K562 (cell line): Measurements from ENCODE around the gene ST3GAL3. TPM values are rescaled to one million over a fixed set of nuclear protein-coding genes. Genes with fewer than 3 reads are reported as not detected.

Experiments
- CBX3 ChIP-seq, 2 experiments: IDR thresholded peaks; 1 replicate in 1 of 2; 2 replicates in 1 of 2; pipeline ENCODE4 v1.6.1; 2012; ENCODE audit warnings: inconsistent platforms in 2 of 2, low read length in 2 of 2, borderline replicate concordance in 1 of 2, control low read depth in 1 of 2
- GABPA ChIP-seq: fragments of 200-800 bp; sonication (Bioruptor generic); conservative IDR thresholded peaks from 2 replicates; pipeline ENCODE4 v1.6.1; 2016; ENCODE audit warnings: low read depth, missing genetic modification characterization, missing compliant biosample characterization
- GATAD2A ChIP-seq: fragments of 450-650 bp; IDR thresholded peaks from 2 replicates; pipeline ENCODE4 v1.6.1; 2017
- MAFK ChIP-seq: IDR thresholded peaks from 2 replicates; pipeline ENCODE4 v1.6.1; 2011; ENCODE audit warnings: low read length, improper control_type of control experiment
- NFXL1 ChIP-seq: fragments of 450-650 bp; formaldehyde crosslinking; IDR thresholded peaks from 2 replicates; pipeline ENCODE4 v1.4.0; 2021; ENCODE audit warnings: mild to moderate bottlenecking
- NR2C1 ChIP-seq, 2 experiments: fragments of 450-650 bp; IDR thresholded peaks; 2 replicates each; pipeline ENCODE4 v1.6.1; 2017; ENCODE audit warnings: mild to moderate bottlenecking in 2 of 2, antibody characterized with exemption in 1 of 2, inconsistent platforms in 1 of 2, missing compliant biosample characterization in 1 of 2, missing genetic modification characterization in 1 of 2
- RBM25 ChIP-seq: fragments of 200-400 bp; formaldehyde crosslinking; IDR thresholded peaks from 2 replicates; pipeline ENCODE4 v1.6.1; 2018; ENCODE audit warnings: low read length, low read depth, moderate library complexity; ENCODE audit not compliant: severe bottlenecking
- RNF2 ChIP-seq: sonication (generic); IDR thresholded peaks from 2 replicates; pipeline ENCODE4 v1.6.1; 2016
- SMAD4 ChIP-seq: fragments of 250-450 bp; sonication (Bioruptor Pico); conservative IDR thresholded peaks from 2 replicates; pipeline ENCODE4 v1.8.0; 2021; ENCODE audit warnings: inconsistent platforms, mild to moderate bottlenecking, moderate library complexity
- SP1 ChIP-seq: sonication (generic); formaldehyde crosslinking; IDR thresholded peaks from 2 replicates; pipeline ENCODE4 v1.8.1; 2022; ENCODE audit warnings: mild to moderate bottlenecking, missing genetic modification reagents
- ZC3H4 ChIP-seq: sonication (generic); formaldehyde crosslinking; IDR thresholded peaks from 2 replicates; pipeline ENCODE4 v1.9.0; 2021; ENCODE audit warnings: missing genetic modification reagents, borderline replicate concordance
- ZNF23 ChIP-seq: fragments of 250-450 bp; sonication (Bioruptor Pico); IDR thresholded peaks from 2 replicates; pipeline ENCODE4 v1.4.0; 2020; ENCODE audit warnings: mild to moderate bottlenecking
- ZNF384 ChIP-seq: IDR thresholded peaks from 2 replicates; pipeline ENCODE4 v1.6.1; 2012; ENCODE audit warnings: low read depth, low read length, improper control_type of control experiment
- polyA plus RNA-seq, 8 experiments: library from polyadenylated mRNA; depleted of rRNA in 4 of 8; stranded (reverse) in 5 of 8; unstranded in 3 of 8; fragments of >200 nt; fragmentation: Nextera tagmentation in 2 of 8; fragmentation: Illumina TruSeq in 1 of 8; extraction: Ambion mirVana in 2 of 8; extraction: Trizol in 1 of 8; gene quantifications; 2 replicates each; pipeline versions ENCODE4 v1.2.1 to v1.2.3, GENCODE V29; 2011 to 2014; ENCODE audit warnings: inconsistent platforms in 1 of 8, missing spikeins in 1 of 8
- total RNA-seq, 7 experiments: library from RNA; depleted of rRNA in 6 of 7; stranded (reverse); fragments of >200 nt in 6 of 7; fragmentation: Illumina TruSeq in 2 of 7; extraction: Trizol in 2 of 7; gene quantifications; 2 replicates each; pipeline versions ENCODE4 v1.2.1 to v1.2.3, GENCODE V29; 2011 to 2021; ENCODE audit warnings: low replicate concordance in 1 of 7
- TF ChIP-seq, protein P1 (sequence below), 2 experiments: fragments of 450-650 bp; conservative IDR thresholded peaks; 2 replicates each; pipeline ENCODE4 v1.6.1; 2017; ENCODE audit warnings: mild to moderate bottlenecking in 2 of 2, moderate library complexity in 2 of 2
- TF ChIP-seq, protein P2 (sequence below): fragments of 450-650 bp; IDR thresholded peaks from 2 replicates; pipeline ENCODE4 v1.6.1; 2016
- TF ChIP-seq, protein P3 (sequence below): fragments of 450-650 bp; IDR thresholded peaks from 2 replicates; pipeline ENCODE4 v1.6.1; 2016; ENCODE audit warnings: antibody characterized with exemption
- TF ChIP-seq, protein P4 (sequence below): fragments of 450-650 bp; formaldehyde crosslinking; conservative IDR thresholded peaks from 2 replicates; pipeline ENCODE4 v1.4.0; 2022; ENCODE audit warnings: mild to moderate bottlenecking, missing genetic modification characterization
- TF ChIP-seq, protein P5 (sequence below): sonication (generic); formaldehyde crosslinking; IDR thresholded peaks from 2 replicates; pipeline ENCODE4 v1.8.0; 2023; ENCODE audit warnings: mild to moderate bottlenecking, missing genetic modification reagents

The ST3GAL3 gene
- total and polyA plus RNA-seq, 9 of the 15 experiments (the other 6 are each of a cell fraction or from before 2014, with no cell fraction given) = 1.2 to 18.9 (median 11.0) TPM

DNA sequence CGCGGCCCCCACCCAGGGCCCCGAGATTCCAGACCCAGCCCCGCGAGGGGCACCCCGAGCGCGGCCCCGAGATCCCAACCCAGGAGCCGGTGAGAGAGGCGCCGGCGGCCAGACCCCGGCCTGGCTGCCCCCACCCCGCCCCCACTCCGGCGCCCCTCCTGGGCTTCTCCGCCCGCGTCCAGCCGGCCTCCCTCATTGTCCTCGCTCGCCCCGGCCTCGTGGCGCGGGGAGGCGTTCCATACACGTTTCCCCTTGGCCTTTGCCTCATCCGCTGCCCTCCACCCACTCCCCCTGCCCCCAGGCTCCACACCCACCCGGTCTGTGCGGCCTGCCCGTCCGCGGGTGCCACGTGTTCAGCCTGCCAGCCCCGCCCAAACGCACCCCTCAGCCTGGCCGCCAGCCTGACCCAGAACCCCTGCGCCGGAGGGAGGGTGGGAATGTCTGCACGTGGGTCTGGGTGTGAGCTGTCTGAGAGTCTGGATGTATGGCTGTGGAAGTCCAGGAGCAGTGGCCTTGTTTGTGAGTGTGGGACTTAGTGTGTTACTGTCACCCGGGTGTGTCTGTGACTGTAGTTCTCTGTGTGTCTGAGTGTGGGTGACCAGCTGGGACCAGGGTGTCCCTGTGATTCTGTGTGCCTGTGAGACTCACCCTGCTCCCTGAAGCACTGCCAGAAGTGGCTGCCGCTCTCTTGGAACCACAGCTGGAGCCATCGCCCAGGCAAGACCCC is 272.4 kb downstream of the ST3GAL3 start (continued):
- TF ChIP-seq, protein P1, sequence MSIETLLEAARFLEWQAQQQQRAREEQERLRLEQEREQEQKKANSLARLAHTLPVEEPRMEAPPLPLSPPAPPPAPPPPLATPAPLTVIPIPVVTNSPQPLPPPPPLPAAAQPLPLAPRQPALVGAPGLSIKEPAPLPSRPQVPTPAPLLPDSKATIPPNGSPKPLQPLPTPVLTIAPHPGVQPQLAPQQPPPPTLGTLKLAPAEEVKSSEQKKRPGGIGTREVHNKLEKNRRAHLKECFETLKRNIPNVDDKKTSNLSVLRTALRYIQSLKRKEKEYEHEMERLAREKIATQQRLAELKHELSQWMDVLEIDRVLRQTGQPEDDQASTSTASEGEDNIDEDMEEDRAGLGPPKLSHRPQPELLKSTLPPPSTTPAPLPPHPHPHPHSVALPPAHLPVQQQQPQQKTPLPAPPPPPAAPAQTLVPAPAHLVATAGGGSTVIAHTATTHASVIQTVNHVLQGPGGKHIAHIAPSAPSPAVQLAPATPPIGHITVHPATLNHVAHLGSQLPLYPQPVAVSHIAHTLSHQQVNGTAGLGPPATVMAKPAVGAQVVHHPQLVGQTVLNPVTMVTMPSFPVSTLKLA (conservative IDR thresholded peaks at IDR 0.05) = peak; percentile 98
- TF ChIP-seq SMAD4 (CRISPR knock-in tag) (peak; percentile 40; the same call in 1 of the 2 replicates), MAFK (no peak), RBM25 (no peak), ZNF384 (no peak), GABPA (tag) (no peak), ZC3H4 (CRISPR knock-in tag) (no peak), GATAD2A (no peak), NFXL1 (CRISPR knock-in tag) (no peak), ZNF23 (CRISPR knock-in tag) (no peak), SP1 (CRISPR knock-in tag) (no peak), NR2C1 (IDR thresholded peaks at IDR 0.05) (no peak), NR2C1 (tag; IDR thresholded peaks at IDR 0.05) (no peak), CBX3 (IDR thresholded peaks at IDR 0.05; ENCODE audit: borderline replicate concordance in 1 of 2, low read length in 2 of 2) (no peak), RNF2 (no peak)
- TF ChIP-seq, protein P2, sequence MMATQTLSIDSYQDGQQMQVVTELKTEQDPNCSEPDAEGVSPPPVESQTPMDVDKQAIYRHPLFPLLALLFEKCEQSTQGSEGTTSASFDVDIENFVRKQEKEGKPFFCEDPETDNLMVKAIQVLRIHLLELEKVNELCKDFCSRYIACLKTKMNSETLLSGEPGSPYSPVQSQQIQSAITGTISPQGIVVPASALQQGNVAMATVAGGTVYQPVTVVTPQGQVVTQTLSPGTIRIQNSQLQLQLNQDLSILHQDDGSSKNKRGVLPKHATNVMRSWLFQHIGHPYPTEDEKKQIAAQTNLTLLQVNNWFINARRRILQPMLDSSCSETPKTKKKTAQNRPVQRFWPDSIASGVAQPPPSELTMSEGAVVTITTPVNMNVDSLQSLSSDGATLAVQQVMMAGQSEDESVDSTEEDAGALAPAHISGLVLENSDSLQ = no peak; the same call in 1 of the 2 replicates
- TF ChIP-seq, protein P3, sequence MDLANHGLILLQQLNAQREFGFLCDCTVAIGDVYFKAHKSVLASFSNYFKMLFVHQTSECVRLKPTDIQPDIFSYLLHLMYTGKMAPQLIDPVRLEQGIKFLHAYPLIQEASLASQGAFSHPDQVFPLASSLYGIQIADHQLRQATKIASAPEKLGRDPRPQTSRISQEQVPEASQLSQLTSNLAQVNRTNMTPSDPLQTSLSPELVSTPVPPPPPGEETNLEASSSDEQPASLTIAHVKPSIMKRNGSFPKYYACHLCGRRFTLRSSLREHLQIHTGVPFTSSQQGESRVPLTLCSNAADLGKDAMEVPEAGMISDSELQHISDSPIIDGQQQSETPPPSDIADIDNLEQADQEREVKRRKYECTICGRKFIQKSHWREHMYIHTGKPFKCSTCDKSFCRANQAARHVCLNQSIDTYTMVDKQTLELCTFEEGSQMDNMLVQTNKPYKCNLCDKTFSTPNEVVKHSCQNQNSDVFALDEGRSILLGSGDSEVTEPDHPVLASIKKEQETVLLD = peak; percentile 62
- TF ChIP-seq, protein P4, sequence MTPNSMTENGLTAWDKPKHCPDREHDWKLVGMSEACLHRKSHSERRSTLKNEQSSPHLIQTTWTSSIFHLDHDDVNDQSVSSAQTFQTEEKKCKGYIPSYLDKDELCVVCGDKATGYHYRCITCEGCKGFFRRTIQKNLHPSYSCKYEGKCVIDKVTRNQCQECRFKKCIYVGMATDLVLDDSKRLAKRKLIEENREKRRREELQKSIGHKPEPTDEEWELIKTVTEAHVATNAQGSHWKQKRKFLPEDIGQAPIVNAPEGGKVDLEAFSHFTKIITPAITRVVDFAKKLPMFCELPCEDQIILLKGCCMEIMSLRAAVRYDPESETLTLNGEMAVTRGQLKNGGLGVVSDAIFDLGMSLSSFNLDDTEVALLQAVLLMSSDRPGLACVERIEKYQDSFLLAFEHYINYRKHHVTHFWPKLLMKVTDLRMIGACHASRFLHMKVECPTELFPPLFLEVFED (CRISPR knock-in tag) = peak; percentile 30; the same call in 1 of the 2 replicates
- TF ChIP-seq, protein P5, sequence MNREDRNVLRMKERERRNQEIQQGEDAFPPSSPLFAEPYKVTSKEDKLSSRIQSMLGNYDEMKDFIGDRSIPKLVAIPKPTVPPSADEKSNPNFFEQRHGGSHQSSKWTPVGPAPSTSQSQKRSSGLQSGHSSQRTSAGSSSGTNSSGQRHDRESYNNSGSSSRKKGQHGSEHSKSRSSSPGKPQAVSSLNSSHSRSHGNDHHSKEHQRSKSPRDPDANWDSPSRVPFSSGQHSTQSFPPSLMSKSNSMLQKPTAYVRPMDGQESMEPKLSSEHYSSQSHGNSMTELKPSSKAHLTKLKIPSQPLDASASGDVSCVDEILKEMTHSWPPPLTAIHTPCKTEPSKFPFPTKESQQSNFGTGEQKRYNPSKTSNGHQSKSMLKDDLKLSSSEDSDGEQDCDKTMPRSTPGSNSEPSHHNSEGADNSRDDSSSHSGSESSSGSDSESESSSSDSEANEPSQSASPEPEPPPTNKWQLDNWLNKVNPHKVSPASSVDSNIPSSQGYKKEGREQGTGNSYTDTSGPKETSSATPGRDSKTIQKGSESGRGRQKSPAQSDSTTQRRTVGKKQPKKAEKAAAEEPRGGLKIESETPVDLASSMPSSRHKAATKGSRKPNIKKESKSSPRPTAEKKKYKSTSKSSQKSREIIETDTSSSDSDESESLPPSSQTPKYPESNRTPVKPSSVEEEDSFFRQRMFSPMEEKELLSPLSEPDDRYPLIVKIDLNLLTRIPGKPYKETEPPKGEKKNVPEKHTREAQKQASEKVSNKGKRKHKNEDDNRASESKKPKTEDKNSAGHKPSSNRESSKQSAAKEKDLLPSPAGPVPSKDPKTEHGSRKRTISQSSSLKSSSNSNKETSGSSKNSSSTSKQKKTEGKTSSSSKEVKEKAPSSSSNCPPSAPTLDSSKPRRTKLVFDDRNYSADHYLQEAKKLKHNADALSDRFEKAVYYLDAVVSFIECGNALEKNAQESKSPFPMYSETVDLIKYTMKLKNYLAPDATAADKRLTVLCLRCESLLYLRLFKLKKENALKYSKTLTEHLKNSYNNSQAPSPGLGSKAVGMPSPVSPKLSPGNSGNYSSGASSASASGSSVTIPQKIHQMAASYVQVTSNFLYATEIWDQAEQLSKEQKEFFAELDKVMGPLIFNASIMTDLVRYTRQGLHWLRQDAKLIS (CRISPR knock-in tag) = no peak
